GM19239 (cell line): Measurements from ENCODE around the gene RHOBTB3.
"Not testable (repeated sequence)": the region's sequence is repeated elsewhere in the genome, so short reads cannot be mapped to it uniquely, and the experiment has no call there.

Experiments
- DNase-seq: peaks from one replicate; pipeline ENCODE4 v3.0.0; 2011; ENCODE audit warnings: low spot score; ENCODE audit not compliant: insufficient read length
- FAIRE-seq: peaks from 2 replicates; lab custom pipeline; 2011; peaks lifted over from hg19 to GRCh38; lab: Jason Lieb, UNC

RHOBTB3 gene

GRCh38 chr5:95836544-95836943 is 105.4 kb downstream of the RHOBTB3 start:
- peak; percentile 95 for FAIRE-seq
- DNase-seq = no peak

- not testable (repeated sequence) for DNase-seq, FAIRE-seq
Observed at GRCh38 chr5:95836971-95837370, 105.8 kb downstream of the RHOBTB3 start.

- FAIRE-seq (no peak), DNase-seq (no peak)
Observed at GRCh38 chr5:95837492-95837891, 106.4 kb downstream of the RHOBTB3 start.

GRCh38 chr5:95838001-95838520 is 106.9 kb downstream of the RHOBTB3 start:
- DNase-seq (no peak), FAIRE-seq (no peak)

GRCh38 chr5:95838556-95838955 is 107.4 kb downstream of the RHOBTB3 start:
- FAIRE-seq (no peak), DNase-seq (no peak)

GRCh38 chr5:95839658-95840057 is 108.5 kb downstream of the RHOBTB3 start:
- FAIRE-seq (peak; percentile 28), DNase-seq (no peak)

- DNase-seq = no peak
- peak; percentile 73 for FAIRE-seq
Observed at GRCh38 chr5:95840956-95841705, 110.0 kb downstream of the RHOBTB3 start.

- FAIRE-seq (no peak), DNase-seq (no peak)
Observed at GRCh38 chr5:95841914-95842812, 111.0 kb downstream of the RHOBTB3 start.

- DNase-seq (peak; percentile 66), FAIRE-seq (peak; percentile 66)
Observed at GRCh38 chr5:95842854-95843544, 111.9 kb downstream of the RHOBTB3 start.

- no peak for DNase-seq
- FAIRE-seq = no peak
Observed at GRCh38 chr5:95843733-95844223, 112.6 kb downstream of the RHOBTB3 start.

GRCh38 chr5:95845391-95845790 is 114.3 kb downstream of the RHOBTB3 start:
- no peak for FAIRE-seq
- no peak for DNase-seq
